Measurements from ENCODE around the gene MAPKAP1.
"Not testable (repeated sequence)": the region's sequence is repeated elsewhere in the genome, so short reads cannot be mapped to it uniquely, and the experiment has no call there.

MAPKAP1 gene

GRCh38 chr9:125405938-125406809, 300.8 kb downstream of the MAPKAP1 start:
- no peak for DNase-seq (ENCODE audit: insufficient read length, low spot score)
- FAIRE-seq: no peak

GRCh38 chr9:125404733-125405132, 302.3 kb downstream of the MAPKAP1 start:
- DNase-seq (ENCODE audit: insufficient read length, low spot score): no peak
- FAIRE-seq: no peak

GRCh38 chr9:125400725-125401716, 306.0 kb downstream of the MAPKAP1 start:
- DNase-seq (ENCODE audit: insufficient read length, low spot score) (no peak), FAIRE-seq (no peak)

GRCh38 chr9:125400232-125400631, 306.8 kb downstream of the MAPKAP1 start:
- not testable (repeated sequence) for FAIRE-seq; DNase-seq (ENCODE audit: insufficient read length, low spot score)

GRCh38 chr9:125399666-125400065, 307.3 kb downstream of the MAPKAP1 start:
- DNase-seq (ENCODE audit: insufficient read length, low spot score) (no peak), FAIRE-seq (no peak)

- FAIRE-seq: no peak
- no peak for DNase-seq (ENCODE audit: insufficient read length, low spot score)
Measured at GRCh38 chr9:125399165-125399564, 307.8 kb downstream of the MAPKAP1 start.

GRCh38 chr9:125398243-125398642, 308.8 kb downstream of the MAPKAP1 start:
- no peak for FAIRE-seq
- no peak for DNase-seq (ENCODE audit: insufficient read length, low spot score)

- DNase-seq (ENCODE audit: insufficient read length, low spot score) (no peak), FAIRE-seq (no peak)
Measured at GRCh38 chr9:125397736-125398135, 309.3 kb downstream of the MAPKAP1 start.

- no peak for DNase-seq (ENCODE audit: insufficient read length, low spot score)
- FAIRE-seq: no peak
Measured at GRCh38 chr9:125396799-125397198, 310.2 kb downstream of the MAPKAP1 start.

GRCh38 chr9:125393426-125393825, 313.6 kb downstream of the MAPKAP1 start:
- no peak for DNase-seq (ENCODE audit: insufficient read length, low spot score)
- FAIRE-seq: no peak

GRCh38 chr9:125391704-125392103, 315.3 kb downstream of the MAPKAP1 start:
- FAIRE-seq (no peak), DNase-seq (ENCODE audit: insufficient read length, low spot score) (no peak)

- DNase-seq (ENCODE audit: insufficient read length, low spot score) (no peak), FAIRE-seq (no peak)
Measured at GRCh38 chr9:125388978-125389377, 318.0 kb downstream of the MAPKAP1 start.

GRCh38 chr9:125387861-125388524, 319.0 kb downstream of the MAPKAP1 start:
- FAIRE-seq: no peak
- DNase-seq (ENCODE audit: insufficient read length, low spot score): no peak

Data from HTR-8/SVneo (cell line).